OCI-LY7 (cell line): Measurements from ENCODE around the gene ARRDC1. TPM values are rescaled to one million over a fixed set of nuclear protein-coding genes. Genes with fewer than 3 reads are reported as not detected.

ENCODE experiments used
- Bru-seq: library from RNA; stranded (reverse); fragments of 400-500 nt; gene quantifications from one replicate; lab custom pipeline; 2021; lab: Mats Ljungman, UMichigan
- BruChase-seq, 2 experiments: library from RNA; stranded (reverse); fragments of 400-500 nt; gene quantifications; one replicate each; lab custom pipeline; 2021; lab: Mats Ljungman, UMichigan
- BruUV-seq: library from RNA; stranded (reverse); fragments of 400-500 nt; replicated peaks from 2 replicates; lab custom pipeline; 2021; lab: Mats Ljungman, UMichigan
- CTCF ChIA-PET: fragments of 300-600 bp; sonication (Branson Sonifier 250); formaldehyde crosslinking; loops from one replicate; lab custom pipeline; 2022; ENCODE audit warnings: antibody characterized with exemption; ENCODE audit not compliant: unreplicated experiment; lab: Charles Lee
- POLR2A ChIA-PET: fragments of 300-600 bp; sonication (Branson Sonifier 250); formaldehyde crosslinking; loops from one replicate; lab custom pipeline; 2022; ENCODE audit warnings: antibody characterized with exemption; lab: Charles Lee
- DNase-seq: peaks from one replicate; pipeline ENCODE4 v3.0.0-alpha.2; 2015; ENCODE audit warnings: low spot score
- H2AFZ ChIP-seq: fragments of 200-600 bp; sonication (generic), shearing (Covaris generic); 2 replicates; pipeline ENCODE4 v1.6.1; 2014; ENCODE audit warnings: mild to moderate bottlenecking, antibody characterized with exemption, low read length, moderate library complexity
- H3K27ac ChIP-seq: fragments of 200-600 bp; sonication (generic); 2 replicates; pipeline ENCODE4 v1.5.1; 2014; ENCODE audit warnings: mixed run types, low read depth, mild to moderate bottlenecking, moderate library complexity, low read length, inconsistent platforms; ENCODE audit not compliant: poor library complexity, severe bottlenecking
- H3K36me3 ChIP-seq: fragments of 200-600 bp; sonication (generic); 2 replicates; pipeline ENCODE4 v1.6.1; 2014; ENCODE audit warnings: mild to moderate bottlenecking, antibody characterized with exemption, low read length, moderate library complexity, mixed read lengths; ENCODE audit not compliant: insufficient read depth
- H3K4me1 ChIP-seq: fragments of 200-600 bp; sonication (generic); 2 replicates; pipeline ENCODE4 v1.5.1; 2014; ENCODE audit warnings: mild to moderate bottlenecking, low read length; ENCODE audit not compliant: insufficient read depth, poor library complexity, severe bottlenecking
- H3K4me2 ChIP-seq: fragments of 200-600 bp; sonication (generic); 2 replicates; pipeline ENCODE4 v1.6.1; 2014; ENCODE audit warnings: mild to moderate bottlenecking, low read length
- H3K4me3 ChIP-seq: fragments of 200-600 bp; sonication (generic); 2 replicates; pipeline ENCODE4 v1.5.1; 2014; ENCODE audit warnings: mild to moderate bottlenecking, low read depth, low read length; ENCODE audit not compliant: poor library complexity, severe bottlenecking
- H3K79me2 ChIP-seq: fragments of 200-600 bp; sonication (generic); 2 replicates; pipeline ENCODE4 v1.6.1; 2016; ENCODE audit warnings: low read depth, mild to moderate bottlenecking, low read length, moderate library complexity, mixed read lengths; ENCODE audit not compliant: insufficient read depth
- H3K9me2 ChIP-seq: fragments of 200-600 bp; sonication (generic); 2 replicates; pipeline ENCODE4 v1.6.1; 2016; ENCODE audit warnings: mild to moderate bottlenecking, low read length, mixed read lengths; ENCODE audit not compliant: insufficient read depth
- H3K9me3 ChIP-seq: fragments of 200-600 bp; sonication (generic); 2 replicates; pipeline ENCODE4 v1.6.1; 2014; ENCODE audit warnings: mild to moderate bottlenecking, mixed run types, low read length, mixed read lengths
- H4K20me1 ChIP-seq: fragments of 200-600 bp; sonication (generic); 2 replicates; pipeline ENCODE4 v1.6.1; 2014; ENCODE audit warnings: mild to moderate bottlenecking, antibody characterized with exemption, low read length, moderate library complexity, mixed read lengths; ENCODE audit not compliant: insufficient read depth
- EZH2phosphoT487 ChIP-seq: fragments of 200-600 bp; sonication (generic); IDR thresholded peaks from 2 replicates; pipeline ENCODE4 v1.6.1; 2018; ENCODE audit warnings: low read depth, borderline replicate concordance, mild to moderate bottlenecking, mixed run types, antibody characterized with exemption, low read length, moderate library complexity, mixed read lengths
- intact Hi-C: fragments of 100-400 bp; cut with micrococcal nuclease; formaldehyde crosslinking; loops from one replicate; pipeline ENCODE4 v1.10.0; 2022; ENCODE audit not compliant: unreplicated experiment
- long read RNA-seq: library from polyadenylated mRNA; stranded (forward); transcript quantifications from one replicate; pipeline ENCODE4 v2.0.0, GENCODE V29; 2022
- total RNA-seq, 2 experiments: library from RNA; depleted of rRNA in 1 of 2; stranded (reverse); fragments of >200 nt in 1 of 2; shearing (Covaris generic) in 1 of 2; gene quantifications; 2 replicates each; pipeline ENCODE4 v1.2.3, GENCODE V29; 2014 to 2022
- TF ChIP-seq, protein P1 (sequence below): fragments of 200-600 bp; sonication (generic); conservative IDR thresholded peaks from 2 replicates; pipeline ENCODE4 v1.5.1; 2014; ENCODE audit warnings: mild to moderate bottlenecking, antibody characterized with exemption, low read length, moderate library complexity, mixed read lengths

The ARRDC1 gene
- 47.0 and 70.3 TPM in 2 replicates for total RNA-seq (2014; rRNA removed; shearing (Covaris generic))
- total RNA-seq (2022): 59.6 and 64.6 TPM in 2 replicates
- Bru-seq, nascent RNA: percentile 51 among the genes with signal in this experiment
- percentile 77 among the genes with signal in this experiment for BruChase-seq, experiment 1, labeled RNA remaining after a 6-hour chase
- percentile 63 among the genes with signal in this experiment for BruChase-seq, experiment 2, labeled RNA remaining after a 2-hour chase
- long read RNA-seq, transcript ARRDC1-201 (8 exons, 1,586 nt): major isoform, 48 of 131 reads
- long read RNA-seq, partial matches to known transcripts: 46 of 131 reads
- long read RNA-seq, other reads (novel, unspliced or antisense): 37 of 131 reads

DNA sequence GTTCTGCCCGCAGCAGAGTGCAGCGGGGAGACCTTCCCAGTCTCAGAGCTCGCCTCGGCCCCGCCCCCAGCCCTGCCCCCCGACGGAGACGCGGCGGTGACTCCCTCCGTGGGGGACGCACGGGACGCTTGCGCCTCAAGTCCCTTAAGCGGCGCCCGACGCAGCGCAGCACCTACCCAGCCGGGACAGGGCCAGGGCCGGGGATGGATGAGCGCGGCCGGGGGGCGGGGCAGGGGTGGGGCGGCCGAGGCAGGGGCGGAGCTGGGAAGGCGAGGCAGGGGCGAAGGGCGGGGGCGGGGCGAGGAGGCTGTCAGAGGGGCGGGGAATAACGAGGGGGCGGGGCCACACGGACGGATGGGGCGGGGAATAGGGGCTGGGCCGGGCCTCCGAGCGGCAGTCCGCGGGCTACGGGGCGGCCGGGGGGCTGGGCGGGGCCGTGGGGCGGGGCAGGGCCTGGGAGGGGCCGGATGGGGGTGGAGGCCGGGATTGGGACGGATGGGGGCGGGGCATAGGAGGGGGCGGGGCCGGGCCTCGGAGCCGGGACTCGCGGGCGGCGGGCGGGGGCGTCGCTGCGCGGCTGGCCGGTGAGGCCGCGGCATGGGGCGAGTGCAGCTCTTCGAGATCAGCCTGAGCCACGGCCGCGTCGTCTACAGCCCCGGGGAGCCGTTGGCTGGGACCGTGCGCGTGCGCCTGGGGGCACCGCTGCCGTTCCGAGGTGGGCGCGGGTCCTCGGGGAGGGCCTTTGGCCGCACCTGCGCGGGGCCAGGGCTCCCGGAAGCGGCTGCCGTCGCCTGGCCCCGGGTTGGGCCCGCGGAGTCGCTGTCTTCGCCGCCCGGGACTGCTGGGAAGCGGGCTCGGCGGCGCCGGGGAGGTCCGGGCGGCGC, at the start of gene ARRDC1:
ARRDC1 (plus strand) TSS at position 566 of the 884 bp plus-strand sequence; CDS start at position 598, 32 bp downstream.
- TF ChIP-seq EZH2phosphoT487: no peak
- TF ChIP-seq, protein P1, sequence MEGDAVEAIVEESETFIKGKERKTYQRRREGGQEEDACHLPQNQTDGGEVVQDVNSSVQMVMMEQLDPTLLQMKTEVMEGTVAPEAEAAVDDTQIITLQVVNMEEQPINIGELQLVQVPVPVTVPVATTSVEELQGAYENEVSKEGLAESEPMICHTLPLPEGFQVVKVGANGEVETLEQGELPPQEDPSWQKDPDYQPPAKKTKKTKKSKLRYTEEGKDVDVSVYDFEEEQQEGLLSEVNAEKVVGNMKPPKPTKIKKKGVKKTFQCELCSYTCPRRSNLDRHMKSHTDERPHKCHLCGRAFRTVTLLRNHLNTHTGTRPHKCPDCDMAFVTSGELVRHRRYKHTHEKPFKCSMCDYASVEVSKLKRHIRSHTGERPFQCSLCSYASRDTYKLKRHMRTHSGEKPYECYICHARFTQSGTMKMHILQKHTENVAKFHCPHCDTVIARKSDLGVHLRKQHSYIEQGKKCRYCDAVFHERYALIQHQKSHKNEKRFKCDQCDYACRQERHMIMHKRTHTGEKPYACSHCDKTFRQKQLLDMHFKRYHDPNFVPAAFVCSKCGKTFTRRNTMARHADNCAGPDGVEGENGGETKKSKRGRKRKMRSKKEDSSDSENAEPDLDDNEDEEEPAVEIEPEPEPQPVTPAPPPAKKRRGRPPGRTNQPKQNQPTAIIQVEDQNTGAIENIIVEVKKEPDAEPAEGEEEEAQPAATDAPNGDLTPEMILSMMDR: no peak
- intact Hi-C loops: loop anchor here (1.0 to 2.0 kb wide), 2 partner anchors 15 to 55 kb away; partner anchors contain the start of genes MRPL41, PNPLA7 and ZMYND19
- Histone ChIP-seq H3K36me3 (no peaks in the 10 kb centered on the region), H3K9me2 (no peaks in the 10 kb centered on the region), H3K27ac (peak within 1 kb of the TSS; percentile 35), H3K79me2 (no peaks in the 10 kb centered on the region), H2AFZ (0 out of 2 replicates have a peak within 1 kb of the TSS, but pooled peaks have one; percentile 53), H4K20me1 (no peaks in the 10 kb centered on the region), H3K4me3 (peak within 1 kb of the TSS; percentile 89), H3K4me2 (peak within 1 kb of the TSS; percentile 74), H3K4me1 (peaks cover 32% of the 10 kb centered on the region), H3K9me3 (no peaks in the 10 kb centered on the region)
- CTCF ChIA-PET: interaction anchor here (0.6 kb wide), 2 partner anchors 17 to 21 kb away, joined by 3 read pairs; no protein-coding TSS in a partner anchor
- BruUV-seq: no TSS peak
- peak; percentile 95 for DNase-seq
- POLR2A ChIA-PET: interaction anchor here (0.6 to 0.8 kb wide), 3 partner anchors 14 to 22 kb away, joined by 3 to 4 read pairs (median 3); partner anchors contain the start of gene ZMYND19

- Histone ChIP-seq H3K4me1 (peaks cover 5% of the 10 kb centered on the region), H3K4me3 (no peak overlapping the region), H3K9me3 (no peaks in the 10 kb centered on the region), H3K36me3 (peaks cover 76% of the 10 kb centered on the region), H3K27ac (no peak overlapping the region), H3K9me2 (no peaks in the 10 kb centered on the region), H2AFZ (no peak overlapping the region), H3K79me2 (peaks cover 6% of the 10 kb centered on the region; the same call in 1 of the 2 replicates), H3K4me2 (no peak overlapping the region), H4K20me1 (no peaks in the 10 kb centered on the region)
- no peak for DNase-seq
- ChIA-PET CTCF (no interaction called here), POLR2A (no interaction called here)
- BruUV-seq: no TSS peak
- intact Hi-C loops: no loop called here
- TF ChIP-seq EZH2phosphoT487: no peak
- TF ChIP-seq, protein P1: no peak
These were observed 49.2 kb upstream of the ARRDC1 start for GRCh38 chr9:137556069-137556838.
